Stomach (tissue), 4 donors: ENCODE data around the gene SPAG17.

Experiments used
- CTCF ChIP-seq, 7 experiments: fragments of 450-650 bp in 4 of 7; fragments of 200-600 bp in 3 of 7; sonication (generic) in 3 of 7; IDR thresholded peaks; one replicate each; pipeline ENCODE4 v1.5.1; 2016 to 2019; ENCODE audit warnings: antibody characterized with exemption in 7 of 7, control low read depth in 2 of 7, mild to moderate bottlenecking in 1 of 7
- POLR2A ChIP-seq, 4 donors: fragments of 450-650 bp; IDR thresholded peaks; one replicate each; pipeline ENCODE4 v1.6.1; 2016; ENCODE audit warnings: antibody characterized with exemption in 4 of 4, control low read depth in 2 of 4, mild to moderate bottlenecking in 1 of 4, moderate library complexity in 1 of 4
- POLR2AphosphoS5 ChIP-seq, 3 donors: sonication (generic); formaldehyde crosslinking; IDR thresholded peaks; one replicate each; pipeline ENCODE4 v1.6.1; 2016; ENCODE audit warnings: antibody characterized with exemption in 3 of 3

- TF ChIP-seq POLR2A (IDR thresholded peaks at IDR 0.05) = no peak
- TF ChIP-seq CTCF (IDR thresholded peaks at IDR 0.05) = peak in 4 of 7 experiments; percentile 27 to 73 (median 51)
- no peak for TF ChIP-seq POLR2AphosphoS5 (IDR thresholded peaks at IDR 0.05)
These were observed 33.6 kb downstream of the SPAG17 start for GRCh38 chr1:118151312-118151937.
